HS-27A (cell line): Measurements from ENCODE around the gene PCBP1.
A peak's percentile ranks its signal among the peaks of the same experiment; 100 is the strongest.
"Not testable (repeated sequence)": the region's sequence is repeated elsewhere in the genome, so short reads cannot be mapped to it uniquely, and the experiment has no call there.

ENCODE experiments used
- DNase-seq: peaks from one replicate; pipeline ENCODE4 v3.0.0-alpha.2; 2012; ENCODE audit warnings: low read depth, missing footprints

The PCBP1 gene

GRCh38 chr2:70086838-70087701, at the start of gene PCBP1:
TSS of gene PCBP1 (plus strand) at chr2:70087477. CDS start at chr2:70087744, 267 bp downstream.
- peak; percentile 76 for DNase-seq

GRCh38 chr2:70039366-70039765, 47.9 kb upstream of the PCBP1 start:
- DNase-seq = no peak

GRCh38 chr2:70041663-70042062, 45.6 kb upstream of the PCBP1 start:
- DNase-seq = no peak

GRCh38 chr2:70042246-70042645, 45.0 kb upstream of the PCBP1 start:
- no peak for DNase-seq

GRCh38 chr2:70043252-70043875, 43.9 kb upstream of the PCBP1 start:
- no peak for DNase-seq

- no peak for DNase-seq
These were observed 42.8 kb upstream of the PCBP1 start for GRCh38 chr2:70044290-70045040.

- no peak for DNase-seq
These were observed 41.9 kb upstream of the PCBP1 start for GRCh38 chr2:70045405-70045804.

GRCh38 chr2:70045932-70046331, 41.3 kb upstream of the PCBP1 start:
- no peak for DNase-seq

GRCh38 chr2:70046534-70046933, 40.7 kb upstream of the PCBP1 start:
- DNase-seq = no peak

- DNase-seq = no peak
These were observed 39.8 kb upstream of the PCBP1 start for GRCh38 chr2:70047451-70047850.

GRCh38 chr2:70049255-70049654, 38.0 kb upstream of the PCBP1 start:
- no peak for DNase-seq

GRCh38 chr2:70050631-70051425, 36.4 kb upstream of the PCBP1 start:
- no peak for DNase-seq

GRCh38 chr2:70055259-70055658, 32.0 kb upstream of the PCBP1 start:
- DNase-seq = not testable (repeated sequence)

- DNase-seq = no peak
These were observed 26.0 kb upstream of the PCBP1 start for GRCh38 chr2:70061317-70061716.

- DNase-seq = no peak
These were observed 25.0 kb upstream of the PCBP1 start for GRCh38 chr2:70062270-70062669.

GRCh38 chr2:70068119-70068518, 19.2 kb upstream of the PCBP1 start:
- DNase-seq = no peak

GRCh38 chr2:70069049-70069448, 18.2 kb upstream of the PCBP1 start:
- no peak for DNase-seq

GRCh38 chr2:70070542-70071268, 16.6 kb upstream of the PCBP1 start:
- DNase-seq = no peak

GRCh38 chr2:70073493-70073892, 13.8 kb upstream of the PCBP1 start:
- no peak for DNase-seq

- DNase-seq = no peak
These were observed 8.9 kb upstream of the PCBP1 start for GRCh38 chr2:70078384-70078783.

GRCh38 chr2:70080610-70081200, 6.6 kb upstream of the PCBP1 start:
- DNase-seq = no peak
